Vagina (tissue), 2 donors: ENCODE results near the gene CACNA1C. TPM values are rescaled to one million over a fixed set of nuclear protein-coding genes. Genes with fewer than 3 reads are reported as not detected.

Experiments
- DNase-seq, 2 donors: peaks; one replicate each; pipeline ENCODE4 v3.0.0-alpha.2; 2017; ENCODE audit errors: extremely low spot score in 2 of 2
- H3K27ac ChIP-seq: fragments of 200-600 bp; sonication (generic); one replicate; pipeline ENCODE4 v1.5.1; 2019
- H3K27me3 ChIP-seq: fragments of 200-600 bp; sonication (generic); one replicate; pipeline ENCODE4 v1.5.1; 2019
- H3K36me3 ChIP-seq, 2 donors: fragments of 200-600 bp; sonication (generic); one replicate each; pipeline ENCODE4 v1.5.1; 2017 to 2019
- H3K4me1 ChIP-seq: fragments of 200-600 bp; sonication (generic); one replicate; pipeline ENCODE4 v1.5.1; 2019
- H3K4me3 ChIP-seq, 2 donors: fragments of 200-600 bp; sonication (generic); 1 replicate in 1 of 2; 2 replicates in 1 of 2; pipeline ENCODE4 v1.5.1; 2016 to 2019
- H3K9me3 ChIP-seq: fragments of 200-600 bp; sonication (generic); one replicate; pipeline ENCODE4 v1.5.1; 2019
- POLR2A ChIP-seq, 2 donors: fragments of 450-650 bp; IDR thresholded peaks; one replicate each; pipeline ENCODE4 v1.6.1; 2017; ENCODE audit warnings: antibody characterized with exemption in 2 of 2, mild to moderate bottlenecking in 2 of 2, moderate library complexity in 2 of 2
- POLR2AphosphoS5 ChIP-seq, 2 donors: sonication (generic); formaldehyde crosslinking; IDR thresholded peaks; one replicate each; pipeline ENCODE4 v1.9.0; 2017; ENCODE audit warnings: antibody characterized with exemption in 2 of 2, mild to moderate bottlenecking in 2 of 2, low read depth in 1 of 2; ENCODE audit not compliant: insufficient read depth in 1 of 2
- intact Hi-C: fragments of 100-400 bp; cut with DNase I; formaldehyde crosslinking; loops from one replicate; pipeline ENCODE4 v1.15.1; 2023
- total RNA-seq: library from RNA; depleted of rRNA; stranded (reverse); fragments of >200 nt; gene quantifications from one replicate; pipeline ENCODE4 v1.2.3, GENCODE V29; 2016
- TF ChIP-seq, protein P1 (sequence below), 3 experiments: fragments of 450-650 bp in 2 of 3; fragments of 200-600 bp in 1 of 3; sonication (generic) in 1 of 3; IDR thresholded peaks; one replicate each; pipeline ENCODE4 v1.5.1; 2017 to 2019; ENCODE audit warnings: antibody characterized with exemption in 3 of 3, mild to moderate bottlenecking in 2 of 3, moderate library complexity in 2 of 3

Gene CACNA1C
- total RNA-seq, 1 donor from 2014 or later = 9.8 TPM

- Histone ChIP-seq H3K4me1 (no peaks in the 10 kb centered on the region), H3K9me3 (no peaks in the 10 kb centered on the region), H3K4me3 (no peak overlapping the region), H3K36me3 (no peaks in the 10 kb centered on the region), H3K27ac (no peak overlapping the region), H3K27me3 (no peaks in the 10 kb centered on the region)
- DNase-seq = no peak
- TF ChIP-seq POLR2A (IDR thresholded peaks at IDR 0.05) (no peak), POLR2AphosphoS5 (IDR thresholded peaks at IDR 0.05; ENCODE audit: insufficient read depth in 1 of 2, low read depth in 1 of 2) (no peak)
- TF ChIP-seq, protein P1, sequence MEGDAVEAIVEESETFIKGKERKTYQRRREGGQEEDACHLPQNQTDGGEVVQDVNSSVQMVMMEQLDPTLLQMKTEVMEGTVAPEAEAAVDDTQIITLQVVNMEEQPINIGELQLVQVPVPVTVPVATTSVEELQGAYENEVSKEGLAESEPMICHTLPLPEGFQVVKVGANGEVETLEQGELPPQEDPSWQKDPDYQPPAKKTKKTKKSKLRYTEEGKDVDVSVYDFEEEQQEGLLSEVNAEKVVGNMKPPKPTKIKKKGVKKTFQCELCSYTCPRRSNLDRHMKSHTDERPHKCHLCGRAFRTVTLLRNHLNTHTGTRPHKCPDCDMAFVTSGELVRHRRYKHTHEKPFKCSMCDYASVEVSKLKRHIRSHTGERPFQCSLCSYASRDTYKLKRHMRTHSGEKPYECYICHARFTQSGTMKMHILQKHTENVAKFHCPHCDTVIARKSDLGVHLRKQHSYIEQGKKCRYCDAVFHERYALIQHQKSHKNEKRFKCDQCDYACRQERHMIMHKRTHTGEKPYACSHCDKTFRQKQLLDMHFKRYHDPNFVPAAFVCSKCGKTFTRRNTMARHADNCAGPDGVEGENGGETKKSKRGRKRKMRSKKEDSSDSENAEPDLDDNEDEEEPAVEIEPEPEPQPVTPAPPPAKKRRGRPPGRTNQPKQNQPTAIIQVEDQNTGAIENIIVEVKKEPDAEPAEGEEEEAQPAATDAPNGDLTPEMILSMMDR (IDR thresholded peaks at IDR 0.05) = no peak
- intact Hi-C loops = no loop called here
Measured at GRCh38 chr12:2555487-2556082, 502.8 kb downstream of the CACNA1C start.

DNA sequence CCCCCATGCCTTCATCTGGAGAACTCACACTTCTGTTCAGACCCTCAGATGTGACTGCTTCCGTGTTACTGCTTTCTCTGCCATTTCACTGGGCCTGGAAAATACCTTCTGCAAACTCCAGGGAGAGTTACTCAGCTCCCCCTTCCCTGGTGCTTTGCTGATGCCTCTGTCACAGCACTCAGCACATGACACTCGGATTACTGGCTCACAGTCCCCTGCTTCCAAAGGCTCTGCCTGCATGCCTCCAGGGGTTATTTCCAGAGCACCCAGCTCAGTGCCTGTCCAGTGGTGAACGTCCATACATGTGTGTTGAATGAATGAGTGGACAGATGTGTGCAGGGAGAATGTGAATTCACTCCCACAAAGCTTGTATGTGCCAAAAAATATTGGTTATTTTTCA lies 504.8 kb downstream of the CACNA1C start:
- H3K27ac ChIP-seq = no peak overlapping the region
- H3K36me3 ChIP-seq = no peaks in the 10 kb centered on the region
- no peaks in the 10 kb centered on the region for H3K27me3 ChIP-seq
- H3K4me1 ChIP-seq = no peaks in the 10 kb centered on the region
- intact Hi-C loops = no loop called here
- H3K9me3 ChIP-seq = no peaks in the 10 kb centered on the region
- TF ChIP-seq POLR2A (IDR thresholded peaks at IDR 0.05) = no peak
- TF ChIP-seq, protein P1 (IDR thresholded peaks at IDR 0.05) = no peak
- TF ChIP-seq POLR2AphosphoS5 (IDR thresholded peaks at IDR 0.05; ENCODE audit: insufficient read depth in 1 of 2, low read depth in 1 of 2) = no peak
- H3K4me3 ChIP-seq = no peak overlapping the region
- DNase-seq = no peak

GRCh38 chr12:2559931-2560330 lies 507.1 kb downstream of the CACNA1C start:
- Histone ChIP-seq H3K4me3 (no peak overlapping the region), H3K27ac (no peak overlapping the region), H3K27me3 (no peaks in the 10 kb centered on the region), H3K36me3 (no peaks in the 10 kb centered on the region), H3K9me3 (no peaks in the 10 kb centered on the region), H3K4me1 (no peaks in the 10 kb centered on the region)
- TF ChIP-seq POLR2A (IDR thresholded peaks at IDR 0.05) (no peak), POLR2AphosphoS5 (IDR thresholded peaks at IDR 0.05; ENCODE audit: insufficient read depth in 1 of 2, low read depth in 1 of 2) (no peak)
- TF ChIP-seq, protein P1 (IDR thresholded peaks at IDR 0.05) = no peak
- intact Hi-C loops = no loop called here
- no peak for DNase-seq

DNA sequence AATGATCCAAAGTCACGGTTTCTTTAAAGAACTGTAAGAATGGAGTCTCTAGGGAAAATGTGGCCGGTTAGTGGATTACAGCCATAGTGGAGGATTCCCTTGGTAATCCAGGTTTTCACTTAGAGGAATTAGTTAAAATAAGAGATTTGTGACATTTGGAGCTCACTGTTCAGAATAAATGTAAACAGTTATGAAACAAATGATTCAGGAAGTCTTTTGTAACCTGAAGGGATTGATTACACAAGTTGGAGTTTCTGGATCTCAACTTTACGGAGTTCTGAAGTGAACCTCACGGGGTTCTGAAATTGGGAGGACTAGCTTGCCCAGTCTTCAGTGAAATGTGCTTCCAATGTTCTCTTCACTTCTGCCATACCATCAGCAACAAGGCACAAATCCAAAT lies 507.6 kb downstream of the CACNA1C start:
- TF ChIP-seq POLR2A (IDR thresholded peaks at IDR 0.05) = no peak
- TF ChIP-seq, protein P1 (IDR thresholded peaks at IDR 0.05) = no peak
- no peak for TF ChIP-seq POLR2AphosphoS5 (IDR thresholded peaks at IDR 0.05; ENCODE audit: insufficient read depth in 1 of 2, low read depth in 1 of 2)
- intact Hi-C loops = no loop called here
- DNase-seq = no peak
- no peaks in the 10 kb centered on the region for H3K9me3 ChIP-seq
- H3K4me1 ChIP-seq = no peaks in the 10 kb centered on the region
- no peaks in the 10 kb centered on the region for H3K36me3 ChIP-seq
- no peak overlapping the region for H3K27ac ChIP-seq
- H3K4me3 ChIP-seq = no peak overlapping the region
- H3K27me3 ChIP-seq = no peaks in the 10 kb centered on the region

DNA sequence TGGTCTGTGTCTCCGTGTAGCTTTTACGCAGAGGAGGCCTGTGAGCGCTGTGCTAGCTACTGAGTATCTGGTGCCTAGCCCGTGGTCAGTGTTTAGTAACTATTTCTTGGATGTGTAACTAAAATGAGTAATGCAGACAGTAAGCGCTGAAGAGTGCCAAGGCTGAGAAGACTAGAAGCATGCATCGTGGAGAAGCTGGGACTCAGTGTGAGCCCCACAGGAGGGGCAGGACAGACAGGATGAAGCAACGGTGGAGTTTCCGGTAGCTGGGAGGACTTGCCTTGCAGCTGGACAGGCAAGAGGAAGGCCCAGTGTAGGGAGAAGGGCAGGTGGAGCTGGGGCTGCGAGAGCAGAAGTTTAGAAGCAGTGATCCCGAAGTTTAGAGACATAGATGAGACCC lies 508.6 kb downstream of the CACNA1C start:
- H3K36me3 ChIP-seq = no peaks in the 10 kb centered on the region
- H3K4me3 ChIP-seq = no peak overlapping the region
- no peak for TF ChIP-seq POLR2AphosphoS5 (IDR thresholded peaks at IDR 0.05; ENCODE audit: insufficient read depth in 1 of 2, low read depth in 1 of 2)
- TF ChIP-seq, protein P1 (IDR thresholded peaks at IDR 0.05) = no peak
- no peak for TF ChIP-seq POLR2A (IDR thresholded peaks at IDR 0.05)
- no peak overlapping the region for H3K27ac ChIP-seq
- H3K27me3 ChIP-seq = no peaks in the 10 kb centered on the region
- intact Hi-C loops = no loop called here
- H3K4me1 ChIP-seq = no peaks in the 10 kb centered on the region
- no peak for DNase-seq
- H3K9me3 ChIP-seq = no peaks in the 10 kb centered on the region
